HG03196 (cell line): ENCODE data around the gene PTH2.
"Not testable (repeated sequence)": the region's sequence is repeated elsewhere in the genome, so short reads cannot be mapped to it uniquely, and the experiment has no call there.

ENCODE experiments used
- ATAC-seq: cut with Tn5 transposase; IDR thresholded peaks from one replicate; pipeline ENCODE4 v1.9.1; 2021; ENCODE audit not compliant: unreplicated experiment

Gene PTH2

GRCh38 chr19:49423071-49423984 lies at the start of gene PTH2:
PTH2 (minus strand) TSS chr19:49423441; CDS start chr19:49423339, 102 bp downstream.
- ATAC-seq, result no peak

GRCh38 chr19:49472936-49473335 lies 49.7 kb upstream of the PTH2 start:
- ATAC-seq, result no peak

DNA sequence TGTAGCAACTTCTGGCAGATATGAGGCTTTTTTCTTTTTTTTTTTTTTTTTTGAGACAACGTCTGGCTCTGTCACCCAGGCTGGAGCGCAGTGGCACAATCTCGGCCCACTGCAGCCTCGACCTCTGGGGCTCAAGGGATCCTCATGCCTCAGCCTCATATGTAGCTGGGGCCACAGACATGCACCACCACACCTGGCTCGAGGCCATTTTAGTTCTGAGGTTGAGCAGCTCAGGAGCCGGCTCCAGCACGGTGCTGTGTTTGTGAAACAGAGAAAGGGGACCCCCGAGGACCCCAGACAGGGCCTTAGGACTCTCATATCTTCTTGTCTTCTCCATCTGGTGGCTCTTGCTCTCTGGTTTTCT lies 47.4 kb upstream of the PTH2 start:
- no peak for ATAC-seq

- peak; percentile 52 for ATAC-seq
Observed at GRCh38 chr19:49469828-49470614, 46.8 kb upstream of the PTH2 start.

DNA sequence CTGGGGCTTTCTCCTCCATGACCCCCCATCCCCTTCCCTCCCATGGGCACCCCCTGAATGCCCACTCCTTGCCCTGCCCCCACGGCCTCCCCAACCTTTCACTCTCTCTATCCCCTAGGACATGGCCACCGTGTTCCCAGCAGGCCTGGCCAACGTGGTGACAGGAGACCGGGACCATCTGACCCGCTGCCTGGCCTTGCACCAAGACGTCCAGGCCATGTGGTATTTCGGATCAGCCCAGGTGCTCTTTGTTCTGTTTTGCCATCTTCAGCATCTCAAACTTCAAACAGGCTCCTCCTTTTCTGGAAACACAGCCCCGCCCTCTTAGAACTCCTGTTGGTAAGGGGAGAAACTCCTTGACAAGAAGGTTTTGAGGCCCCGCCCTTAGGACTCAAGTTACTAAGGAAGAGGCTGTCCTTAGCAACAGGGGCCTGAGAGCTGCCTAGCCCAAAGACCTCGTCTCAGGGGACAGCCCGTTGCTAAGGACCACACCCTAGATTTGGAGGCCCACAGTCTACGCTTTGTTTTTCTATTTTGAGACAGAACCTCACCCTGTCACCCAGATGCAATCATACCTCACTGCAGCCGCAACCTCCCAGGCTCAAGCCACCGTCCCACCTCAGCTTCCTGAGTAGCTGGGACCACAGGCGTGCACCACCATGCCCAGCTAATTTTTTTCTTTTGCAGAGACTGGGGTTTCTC lies 45.7 kb upstream of the PTH2 start:
- ATAC-seq, result no peak

- ATAC-seq, result no peak
Observed at GRCh38 chr19:49468199-49468598, 45.0 kb upstream of the PTH2 start.

DNA sequence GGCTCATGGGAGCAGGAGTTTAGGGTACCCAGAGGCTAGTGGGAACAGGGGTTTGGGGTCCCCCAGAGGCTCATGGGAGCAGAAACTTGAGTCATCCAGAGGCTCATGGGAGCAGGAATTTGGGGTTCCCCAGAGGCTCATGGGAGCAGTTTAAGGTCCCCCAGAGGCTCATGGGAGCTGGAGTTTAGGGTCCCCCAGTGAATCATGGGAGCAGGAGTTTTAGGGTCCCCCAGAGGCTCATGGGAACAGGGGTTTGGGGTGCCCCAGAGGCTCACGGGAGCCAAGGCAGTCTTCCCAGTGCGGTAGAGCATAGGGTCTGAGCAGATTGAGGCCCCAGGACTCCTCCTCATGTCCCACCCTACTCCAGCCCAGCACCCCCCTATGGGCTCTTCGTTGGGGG lies 42.1 kb upstream of the PTH2 start:
- ATAC-seq, result no peak

GRCh38 chr19:49463960-49464740 lies 40.9 kb upstream of the PTH2 start:
- ATAC-seq, result no peak

- no peak for ATAC-seq
Observed at GRCh38 chr19:49462492-49462891, 39.3 kb upstream of the PTH2 start.

DNA sequence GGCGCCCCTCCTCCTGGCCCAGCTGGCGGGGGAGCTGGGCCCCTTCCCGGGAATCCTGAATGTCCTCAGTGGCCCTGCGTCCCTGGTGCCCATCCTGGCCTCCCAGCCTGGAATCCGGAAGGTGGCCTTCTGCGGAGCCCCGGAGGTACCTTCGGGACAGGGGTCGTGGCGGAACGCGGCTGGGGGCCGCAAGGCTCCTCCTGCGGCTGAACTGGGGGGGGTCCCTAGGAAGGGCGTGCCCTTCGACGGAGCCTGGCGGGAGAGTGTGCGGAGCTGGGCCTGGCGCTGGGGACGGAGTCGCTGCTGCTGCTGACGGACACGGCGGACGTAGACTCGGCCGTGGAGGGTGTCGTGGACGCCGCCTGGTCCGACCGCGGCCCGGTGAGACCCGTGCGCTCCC lies 38.4 kb upstream of the PTH2 start:
- no peak for ATAC-seq

DNA sequence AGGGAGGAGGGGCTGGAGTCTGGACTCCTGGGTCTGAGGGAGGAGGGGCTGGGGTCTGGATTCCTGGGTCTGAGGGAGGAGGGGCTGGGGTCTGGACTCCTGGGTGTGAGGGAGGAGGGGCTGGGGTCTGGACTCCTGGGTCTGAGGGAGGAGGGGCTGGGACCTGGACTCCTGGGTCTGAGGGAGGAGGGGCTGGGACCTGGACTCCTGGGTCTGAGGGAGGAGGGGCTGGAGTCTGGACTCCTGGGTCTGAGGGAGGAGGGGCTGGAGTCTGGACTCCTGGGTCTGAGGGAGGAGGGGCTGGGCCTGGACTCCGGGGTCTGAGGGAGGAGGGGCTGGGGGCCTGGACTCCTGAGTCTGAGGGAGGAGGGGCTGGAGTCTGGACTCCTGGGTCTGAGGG lies 37.9 kb upstream of the PTH2 start:
- ATAC-seq, result not testable (repeated sequence)

- ATAC-seq, result no peak
Observed at GRCh38 chr19:49459388-49459787, 36.1 kb upstream of the PTH2 start.

DNA sequence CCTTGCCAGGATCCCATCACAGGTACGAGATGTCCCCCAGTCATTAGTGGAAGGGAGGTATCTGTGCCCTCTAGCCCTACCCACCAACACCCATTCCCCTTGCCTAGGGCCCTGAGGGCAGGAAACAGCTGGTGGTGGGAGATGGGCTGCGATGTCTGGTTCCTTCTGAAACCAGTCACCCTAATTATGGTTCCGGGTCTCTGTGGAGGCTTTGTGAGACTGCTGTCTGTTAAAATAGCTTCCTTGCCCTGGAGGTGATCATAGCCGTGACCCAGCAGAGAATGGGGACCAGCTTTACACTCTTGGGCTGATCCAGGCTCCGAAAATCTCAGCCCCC lies 35.3 kb upstream of the PTH2 start:
- ATAC-seq, result no peak

- no peak for ATAC-seq
Observed at GRCh38 chr19:49456326-49456725, 33.1 kb upstream of the PTH2 start.

DNA sequence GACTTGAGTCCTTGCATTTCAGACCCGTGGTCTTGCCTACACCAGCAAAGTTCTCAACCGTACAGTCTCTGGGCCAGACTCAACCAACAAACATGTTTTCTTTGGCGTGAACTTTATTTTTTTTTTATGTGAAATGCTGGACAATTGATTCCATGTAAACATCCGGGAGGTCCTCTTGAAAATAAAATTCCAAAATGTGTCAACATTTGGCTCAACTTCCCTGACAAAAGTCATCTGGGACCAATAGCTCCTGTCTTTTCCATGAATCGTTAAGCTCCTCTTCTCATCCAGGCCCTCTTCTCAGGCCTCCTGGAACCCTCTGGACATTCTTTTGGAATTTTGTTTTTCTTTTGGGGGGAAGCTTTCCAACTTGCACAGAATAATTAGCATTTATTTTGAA lies 32.5 kb upstream of the PTH2 start:
- ATAC-seq, result no peak

GRCh38 chr19:49453757-49454240 lies 30.6 kb upstream of the PTH2 start:
- no peak for ATAC-seq

GRCh38 chr19:49453013-49453756 lies 29.9 kb upstream of the PTH2 start, which contains the start of gene ALDH16A1:
ALDH16A1 (plus strand) TSS chr19:49453225; CDS start chr19:49453332, 107 bp downstream.
- peak; percentile 85 for ATAC-seq

- peak; percentile 57 for ATAC-seq
Observed at GRCh38 chr19:49451430-49452181, 28.4 kb upstream of the PTH2 start, which contains the start of gene PIH1D1. PIH1D1 (minus strand) TSS chr19:49451814; CDS start chr19:49451574, 240 bp downstream.

DNA sequence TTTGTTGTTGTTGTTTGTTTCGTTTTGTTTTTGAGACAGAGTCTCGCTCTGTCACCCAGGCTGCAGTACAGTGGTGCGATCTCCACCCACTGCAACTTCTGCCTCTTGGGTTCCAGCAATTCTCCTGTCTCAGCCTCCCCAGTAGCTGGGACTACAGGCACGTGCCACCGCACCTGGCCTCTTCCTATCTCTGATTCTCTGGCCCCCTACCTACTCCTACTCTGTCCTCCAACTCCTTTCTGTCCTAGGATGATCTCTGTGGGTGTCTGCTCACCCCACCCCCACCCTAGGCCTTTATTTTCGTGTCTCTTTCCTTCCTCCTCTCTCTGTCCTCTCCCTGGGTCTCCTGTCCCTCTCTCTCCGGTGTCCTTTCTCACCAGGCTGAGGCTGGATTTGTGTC lies 27.2 kb upstream of the PTH2 start:
- no peak for ATAC-seq
